ENCODE data around the gene BMX. TPM values are rescaled to one million over a fixed set of nuclear protein-coding genes. Genes with fewer than 3 reads are reported as not detected.
A peak's percentile ranks its signal among the peaks of the same experiment; 100 is the strongest.

BMX gene
- total and polyA plus RNA-seq, 8 donors: 1.5 to 5.8 (median 2.5) TPM

DNA sequence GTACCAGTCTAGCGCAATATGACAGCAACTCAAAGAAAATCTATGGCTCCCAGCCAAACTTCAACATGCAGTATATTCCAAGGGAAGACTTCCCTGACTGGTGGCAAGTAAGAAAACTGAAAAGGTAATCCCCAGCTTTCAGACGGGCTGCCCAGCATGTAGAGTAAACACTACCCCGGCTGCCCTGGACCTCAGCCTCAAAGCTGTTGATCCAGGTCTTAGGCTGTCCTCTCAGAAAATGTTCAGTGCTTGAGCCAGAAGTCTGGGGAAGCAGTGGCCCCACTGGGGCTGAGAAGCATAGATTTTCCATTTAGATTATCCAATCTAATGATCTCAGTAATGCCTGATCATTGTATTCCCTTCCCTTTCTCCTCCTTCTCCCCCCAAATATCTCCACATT, 21.9 kb downstream of the BMX start:
- TF ChIP-seq, protein P1, sequence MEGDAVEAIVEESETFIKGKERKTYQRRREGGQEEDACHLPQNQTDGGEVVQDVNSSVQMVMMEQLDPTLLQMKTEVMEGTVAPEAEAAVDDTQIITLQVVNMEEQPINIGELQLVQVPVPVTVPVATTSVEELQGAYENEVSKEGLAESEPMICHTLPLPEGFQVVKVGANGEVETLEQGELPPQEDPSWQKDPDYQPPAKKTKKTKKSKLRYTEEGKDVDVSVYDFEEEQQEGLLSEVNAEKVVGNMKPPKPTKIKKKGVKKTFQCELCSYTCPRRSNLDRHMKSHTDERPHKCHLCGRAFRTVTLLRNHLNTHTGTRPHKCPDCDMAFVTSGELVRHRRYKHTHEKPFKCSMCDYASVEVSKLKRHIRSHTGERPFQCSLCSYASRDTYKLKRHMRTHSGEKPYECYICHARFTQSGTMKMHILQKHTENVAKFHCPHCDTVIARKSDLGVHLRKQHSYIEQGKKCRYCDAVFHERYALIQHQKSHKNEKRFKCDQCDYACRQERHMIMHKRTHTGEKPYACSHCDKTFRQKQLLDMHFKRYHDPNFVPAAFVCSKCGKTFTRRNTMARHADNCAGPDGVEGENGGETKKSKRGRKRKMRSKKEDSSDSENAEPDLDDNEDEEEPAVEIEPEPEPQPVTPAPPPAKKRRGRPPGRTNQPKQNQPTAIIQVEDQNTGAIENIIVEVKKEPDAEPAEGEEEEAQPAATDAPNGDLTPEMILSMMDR (IDR thresholded peaks at IDR 0.05): no peak
- H3K27ac ChIP-seq: no peak overlapping the region
- H3K9me3 ChIP-seq: no peaks in the 10 kb centered on the region
- intact Hi-C loops (cut with DNase I): no loop called here
- no peaks in the 10 kb centered on the region for H3K36me3 ChIP-seq
- DNase-seq: no peak
- peak; percentile 15 for ATAC-seq
- peaks cover 0 to under 1% of the 10 kb centered on the region in 2 donors for H3K27me3 ChIP-seq
- H3K4me1 ChIP-seq: no peaks in the 10 kb centered on the region
- no peak overlapping the region for H3K4me3 ChIP-seq

DNA sequence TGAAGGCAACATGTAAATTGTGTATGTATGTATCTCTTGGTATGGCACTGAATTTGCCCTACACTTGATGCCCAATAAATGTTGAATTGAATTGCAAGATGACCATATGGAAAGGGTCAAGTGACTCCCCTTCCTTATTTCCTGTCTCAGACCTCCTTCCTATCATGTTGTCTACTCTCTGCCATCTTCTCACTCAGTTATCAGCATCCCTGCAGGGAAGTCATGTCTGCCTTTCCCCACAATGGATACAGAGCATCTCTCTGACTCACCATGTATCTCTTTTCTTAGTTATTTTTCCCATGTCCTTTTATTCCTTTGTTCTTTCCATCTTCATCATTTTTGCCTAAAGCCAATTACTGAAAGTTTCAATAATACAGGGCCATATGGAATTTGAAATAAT, 22.5 kb downstream of the BMX start:
- no peak overlapping the region for H3K4me3 ChIP-seq
- peaks cover 0 to 4% of the 10 kb centered on the region in 2 donors for H3K27me3 ChIP-seq
- DNase-seq (no peak), ATAC-seq (no peak)
- H3K4me1 ChIP-seq: no peaks in the 10 kb centered on the region
- no peaks in the 10 kb centered on the region for H3K9me3 ChIP-seq
- TF ChIP-seq, protein P1 (IDR thresholded peaks at IDR 0.05): no peak
- no peak overlapping the region for H3K27ac ChIP-seq
- no peaks in the 10 kb centered on the region for H3K36me3 ChIP-seq
- intact Hi-C loops (cut with DNase I): no loop called here

DNA sequence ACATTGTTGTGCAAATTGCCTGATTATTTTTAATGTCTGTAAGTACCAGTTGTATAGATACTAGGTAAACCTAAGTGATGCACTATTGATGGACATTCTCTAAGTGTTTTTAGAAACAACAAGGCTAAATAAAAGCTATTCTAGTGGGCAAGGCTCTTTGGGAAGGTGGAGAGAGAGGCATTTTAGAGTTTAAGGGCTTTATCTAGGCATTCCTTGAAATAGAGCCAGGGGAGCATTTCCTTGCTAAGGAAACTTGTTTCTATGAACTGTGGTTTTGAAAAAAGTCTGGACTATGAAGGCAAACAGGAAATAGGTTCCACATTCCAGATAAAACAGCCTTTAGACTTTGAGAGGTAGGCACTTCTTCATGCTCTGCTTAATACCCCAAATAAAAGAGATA, 23.8 kb downstream of the BMX start:
- intact Hi-C loops (cut with DNase I): no loop called here
- no peaks in the 10 kb centered on the region for H3K36me3 ChIP-seq
- no peak overlapping the region for H3K27ac ChIP-seq
- DNase-seq (peak in 2 of 4 donors; percentile 29 to 47), ATAC-seq (peak; percentile 44)
- no peaks in the 10 kb centered on the region for H3K4me1 ChIP-seq
- TF ChIP-seq, protein P1 (IDR thresholded peaks at IDR 0.05): no peak
- no peak overlapping the region for H3K4me3 ChIP-seq
- no peaks in the 10 kb centered on the region for H3K9me3 ChIP-seq
- H3K27me3 ChIP-seq: peaks cover 0 to 4% of the 10 kb centered on the region in 2 donors

DNA sequence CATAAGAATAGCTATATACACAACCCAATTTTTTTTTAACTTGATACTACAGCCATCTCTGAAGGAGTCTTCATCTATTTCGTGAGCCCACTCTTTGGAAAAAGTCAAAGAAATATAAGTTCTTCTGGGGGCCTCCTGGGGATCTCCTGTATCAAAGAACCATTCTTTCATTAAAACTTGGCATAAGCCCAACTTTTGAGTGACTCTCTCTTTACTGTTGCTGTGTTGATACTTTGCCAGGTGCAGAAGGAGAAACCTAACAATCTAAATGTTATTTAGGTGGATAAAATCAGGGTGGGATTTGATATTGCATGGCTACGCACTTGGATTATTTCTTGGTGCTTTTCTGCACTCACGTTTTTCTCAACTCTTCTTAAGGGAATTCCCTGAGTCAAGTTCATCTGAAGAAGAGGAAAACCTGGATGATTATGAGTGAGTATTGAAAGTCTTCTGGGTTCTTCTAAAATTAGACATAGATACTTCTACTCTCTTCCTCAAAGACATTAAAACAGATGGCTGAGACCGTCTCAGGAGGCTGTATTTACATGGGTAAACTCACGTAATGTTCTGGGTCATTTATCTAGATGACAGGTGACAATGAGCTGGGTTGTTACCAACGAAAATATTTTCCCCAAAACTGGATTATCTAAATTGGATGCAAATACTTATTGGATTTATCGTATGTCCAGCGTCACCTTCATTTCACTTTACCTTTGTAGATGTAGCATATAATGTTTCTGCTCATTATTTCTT, 25.2 kb downstream of the BMX start:
- Histone ChIP-seq H3K27ac (no peak overlapping the region), H3K4me3 (no peak overlapping the region), H3K27me3 (peaks cover 0 to 4% of the 10 kb centered on the region in 2 donors), H3K4me1 (no peaks in the 10 kb centered on the region), H3K9me3 (no peaks in the 10 kb centered on the region), H3K36me3 (no peaks in the 10 kb centered on the region)
- DNase-seq (no peak), ATAC-seq (no peak)
- TF ChIP-seq, protein P1 (IDR thresholded peaks at IDR 0.05): no peak
- intact Hi-C loops (cut with DNase I): no loop called here

DNA sequence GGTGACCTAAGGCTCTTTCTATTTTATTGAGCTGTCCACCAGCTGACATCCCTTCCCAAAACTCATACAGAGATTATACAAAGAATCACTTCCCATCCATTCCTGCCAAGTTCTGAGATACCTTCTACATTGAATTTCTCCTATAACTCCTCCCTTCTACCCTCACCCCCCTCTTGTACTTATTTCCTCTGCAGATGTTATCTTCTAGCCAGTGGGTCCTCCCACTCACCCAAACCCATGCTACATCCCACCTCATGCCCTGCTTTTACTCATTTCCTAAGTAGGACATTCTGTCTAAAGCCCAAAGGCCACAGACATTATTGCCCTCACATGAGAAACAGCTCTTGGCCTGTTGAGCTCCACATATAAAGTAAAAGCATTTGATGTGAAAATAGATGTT, 28.6 kb downstream of the BMX start:
- Histone ChIP-seq H3K4me1 (no peaks in the 10 kb centered on the region), H3K27me3 (peaks cover 0 to 7% of the 10 kb centered on the region in 2 donors), H3K36me3 (no peaks in the 10 kb centered on the region), H3K27ac (no peak overlapping the region), H3K9me3 (no peaks in the 10 kb centered on the region), H3K4me3 (no peak overlapping the region)
- intact Hi-C loops (cut with DNase I): no loop called here
- TF ChIP-seq, protein P1 (IDR thresholded peaks at IDR 0.05): no peak
- DNase-seq (no peak), ATAC-seq (no peak)

Measured in left lung (tissue), 10 donors.